HG03039 (cell line): Measurements from ENCODE around the gene CHRNA5.

Source experiments
- ATAC-seq: cut with Tn5 transposase; IDR thresholded peaks from one replicate; pipeline ENCODE4 v1.9.1; 2021; ENCODE audit warnings: mild to moderate bottlenecking, moderate library complexity; ENCODE audit not compliant: unreplicated experiment

CHRNA5 gene

DNA sequence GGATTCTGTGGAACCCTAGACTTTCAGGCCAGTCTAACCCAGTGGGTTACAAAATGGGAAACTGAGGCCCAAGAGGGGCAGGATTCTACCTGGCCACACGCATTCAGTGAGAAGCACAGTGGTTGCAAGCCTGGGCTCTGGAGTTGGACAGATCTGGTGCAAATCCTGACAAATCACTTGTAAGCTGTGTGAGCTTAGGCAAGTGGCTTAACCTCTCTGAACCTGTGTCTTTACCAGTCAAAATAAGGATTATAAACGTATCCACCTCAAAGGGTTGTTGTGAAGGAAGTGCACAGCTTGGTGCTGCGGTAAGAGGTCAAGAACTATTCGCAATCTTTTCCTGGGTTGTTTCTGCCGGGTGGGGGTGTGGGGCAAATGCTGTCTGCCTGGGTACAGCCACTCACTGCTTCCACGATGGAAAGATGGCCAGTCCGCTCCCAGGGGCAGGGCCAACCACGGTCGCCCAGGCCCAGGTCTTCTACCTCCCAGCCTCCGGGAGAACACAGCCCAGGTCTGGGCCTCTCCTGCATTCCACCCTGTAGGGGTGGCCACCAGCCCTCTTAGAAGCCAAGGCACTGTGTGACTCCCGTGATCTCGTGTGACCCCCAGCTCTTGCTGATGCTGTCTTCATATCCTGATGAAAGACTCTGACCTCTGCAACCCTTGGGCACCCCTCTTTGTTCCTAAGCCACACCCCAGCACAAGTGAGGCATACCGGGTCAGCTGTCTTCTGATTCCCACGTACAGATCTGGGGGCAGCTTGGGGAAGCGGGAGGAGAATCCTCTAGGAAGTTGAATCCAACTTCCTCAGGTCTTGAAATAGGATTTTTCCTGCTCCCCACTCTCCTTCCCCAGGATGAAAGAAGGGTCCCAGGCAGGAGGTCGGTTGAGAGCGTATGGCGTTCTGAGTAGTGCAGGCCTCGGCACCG lies 54.0 kb downstream of the CHRNA5 start:
- no peak for ATAC-seq

GRCh38 chr15:78620021-78620526 lies 54.8 kb downstream of the CHRNA5 start:
- no peak for ATAC-seq

DNA sequence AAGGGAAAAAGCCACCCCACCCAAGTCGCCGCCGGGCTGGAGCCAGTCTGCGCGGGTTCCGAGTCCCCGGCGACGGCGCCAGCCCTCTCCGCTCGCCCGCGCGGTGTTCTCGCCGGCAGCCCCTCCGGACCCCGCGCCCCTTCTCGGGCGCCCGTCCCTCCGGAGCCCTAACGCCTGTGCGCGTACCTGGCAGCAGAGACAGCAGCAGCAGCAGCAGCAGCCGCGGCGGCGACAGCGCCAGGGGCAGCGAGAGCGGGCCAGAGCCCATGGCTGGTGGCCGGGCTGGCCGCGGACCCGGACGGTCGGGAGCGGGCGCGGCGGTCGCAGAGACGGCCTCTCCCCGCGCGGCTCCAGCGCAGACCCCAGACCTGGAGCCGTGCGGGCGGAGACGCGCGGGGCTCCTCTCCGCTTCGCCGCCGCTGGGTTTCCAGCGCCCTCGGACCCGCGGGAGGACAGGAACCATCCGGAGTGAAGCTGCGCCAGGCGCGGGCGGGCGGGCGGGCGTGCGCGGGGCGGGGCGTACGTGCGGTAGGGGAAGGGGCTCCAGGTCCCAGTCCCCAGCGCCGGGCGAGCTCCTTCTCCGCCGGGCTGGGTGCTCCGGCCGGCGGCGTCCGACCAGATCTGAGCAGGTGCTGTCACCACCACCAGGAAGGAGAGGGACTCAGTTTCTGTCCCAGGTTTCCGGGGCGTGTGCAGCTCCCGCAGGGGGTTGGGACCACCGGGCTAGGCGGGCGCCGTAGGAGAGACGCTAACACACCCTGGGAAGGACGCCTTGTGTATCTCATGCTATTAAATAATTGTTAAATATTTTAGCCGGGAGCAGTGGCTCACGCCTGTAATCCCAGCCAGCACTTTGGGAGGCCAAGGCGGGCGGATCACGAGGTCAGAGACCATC lies 55.5 kb downstream of the CHRNA5 start, which contains the start of gene CHRNA3:
CHRNA3 (minus strand) TSS at position 470 of the 895 bp plus-strand sequence; CDS start at position 268, 202 bp downstream.
- no peak for ATAC-seq

DNA sequence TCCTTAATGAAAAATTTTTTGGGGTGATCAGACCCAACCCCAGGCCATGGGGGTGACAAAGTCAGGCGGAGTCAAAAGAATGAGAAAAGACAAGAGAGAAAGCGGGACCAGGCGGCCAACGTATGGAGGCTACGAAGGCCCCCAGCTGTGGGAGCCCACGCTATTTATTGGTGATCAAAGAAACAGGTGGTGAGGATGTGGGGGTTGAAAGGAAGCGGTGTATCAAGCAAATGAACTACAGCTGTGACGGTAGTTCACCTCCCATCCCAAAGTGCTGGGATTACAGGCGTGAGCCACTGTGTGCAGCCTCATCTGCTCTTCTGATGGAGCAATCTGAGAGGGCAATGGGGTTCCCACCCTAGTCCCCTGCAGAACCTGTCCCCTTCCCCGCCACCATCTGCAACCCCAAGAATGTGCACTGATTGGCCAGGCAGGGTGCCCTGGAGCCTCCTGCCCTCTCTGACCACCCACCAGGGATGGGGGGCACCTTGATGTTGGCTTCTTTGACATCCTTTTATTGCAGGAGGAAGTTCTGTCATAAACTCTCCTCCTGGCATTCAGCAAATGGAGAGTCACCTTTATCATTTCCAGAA lies 56.6 kb downstream of the CHRNA5 start:
- ATAC-seq = no peak

DNA sequence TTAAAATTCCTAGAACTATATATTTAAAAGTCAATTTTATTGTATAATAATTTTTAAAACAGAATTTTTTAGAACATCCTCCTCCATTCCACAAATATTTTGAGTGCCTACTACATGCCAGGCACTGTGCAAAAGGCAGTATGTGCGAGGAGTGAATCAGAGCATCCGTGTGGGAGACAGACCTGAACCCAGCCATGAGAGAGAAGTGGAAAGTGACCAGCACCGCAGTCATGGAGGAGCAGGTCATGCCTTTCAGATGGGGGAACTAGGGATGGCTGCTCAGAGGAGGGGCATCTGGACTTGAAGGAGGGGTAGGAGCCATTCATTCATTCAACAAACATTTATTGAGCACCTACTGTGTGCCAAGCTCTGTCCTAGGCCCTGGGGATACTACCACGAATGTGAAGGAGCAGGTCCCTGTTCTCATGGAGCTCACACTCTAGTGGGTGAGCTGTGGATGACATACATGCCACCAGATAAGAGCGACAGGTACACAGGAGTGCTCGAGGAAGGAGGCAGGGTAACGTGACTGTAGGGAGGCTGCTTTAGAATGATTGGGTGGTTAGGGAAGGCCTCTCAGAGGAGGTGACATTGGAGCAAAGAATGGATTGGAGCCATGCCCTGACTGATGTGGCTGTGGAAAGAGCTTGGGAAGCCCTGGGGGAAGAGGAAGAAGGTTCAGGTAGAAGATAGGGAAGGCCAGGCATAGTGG lies 58.6 kb downstream of the CHRNA5 start:
- no peak for ATAC-seq

DNA sequence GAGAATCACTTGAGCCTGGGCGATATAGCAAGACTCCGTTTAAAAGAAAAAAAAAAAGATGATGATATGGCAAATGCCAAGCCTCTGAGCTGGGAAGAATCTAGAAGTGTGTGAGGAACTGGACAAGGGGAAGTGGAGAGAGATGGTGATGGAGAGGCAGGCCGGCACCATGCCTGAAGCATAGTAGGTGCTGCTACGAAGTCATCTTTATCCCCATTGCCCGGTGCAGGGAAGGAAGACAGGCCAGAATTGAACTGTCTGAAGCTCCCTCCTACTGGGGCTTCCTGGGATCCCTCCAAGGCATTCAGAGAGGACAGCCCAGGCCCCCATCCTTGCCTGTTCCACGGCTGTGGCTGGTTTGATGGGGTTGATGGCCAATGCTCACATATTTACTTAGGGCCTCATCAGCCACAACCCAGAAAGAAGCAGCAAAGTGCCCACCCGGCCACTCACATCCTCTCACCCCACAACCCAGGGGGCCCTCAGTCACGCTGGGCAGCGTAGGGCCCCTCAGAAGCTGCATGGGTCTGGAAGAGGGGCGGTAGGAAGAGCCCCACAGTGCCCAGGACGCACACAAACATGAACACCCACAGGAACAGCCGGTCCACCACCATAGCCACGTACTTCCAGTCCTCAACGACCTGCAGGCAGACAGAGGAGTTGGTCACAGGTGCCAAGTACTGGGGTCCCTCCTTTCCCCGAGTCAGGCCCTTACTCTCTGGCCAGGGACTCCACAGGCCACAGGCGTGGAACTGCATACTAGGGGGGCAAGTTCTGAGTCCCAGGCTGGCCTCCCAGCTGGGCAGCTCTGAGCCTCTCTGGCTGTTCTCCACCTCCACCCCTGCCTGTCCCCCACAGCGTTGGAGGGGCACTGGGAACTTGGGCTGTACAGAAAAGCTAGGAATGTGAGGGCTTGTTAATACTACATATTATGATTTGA lies 59.6 kb downstream of the CHRNA5 start:
- no peak for ATAC-seq

DNA sequence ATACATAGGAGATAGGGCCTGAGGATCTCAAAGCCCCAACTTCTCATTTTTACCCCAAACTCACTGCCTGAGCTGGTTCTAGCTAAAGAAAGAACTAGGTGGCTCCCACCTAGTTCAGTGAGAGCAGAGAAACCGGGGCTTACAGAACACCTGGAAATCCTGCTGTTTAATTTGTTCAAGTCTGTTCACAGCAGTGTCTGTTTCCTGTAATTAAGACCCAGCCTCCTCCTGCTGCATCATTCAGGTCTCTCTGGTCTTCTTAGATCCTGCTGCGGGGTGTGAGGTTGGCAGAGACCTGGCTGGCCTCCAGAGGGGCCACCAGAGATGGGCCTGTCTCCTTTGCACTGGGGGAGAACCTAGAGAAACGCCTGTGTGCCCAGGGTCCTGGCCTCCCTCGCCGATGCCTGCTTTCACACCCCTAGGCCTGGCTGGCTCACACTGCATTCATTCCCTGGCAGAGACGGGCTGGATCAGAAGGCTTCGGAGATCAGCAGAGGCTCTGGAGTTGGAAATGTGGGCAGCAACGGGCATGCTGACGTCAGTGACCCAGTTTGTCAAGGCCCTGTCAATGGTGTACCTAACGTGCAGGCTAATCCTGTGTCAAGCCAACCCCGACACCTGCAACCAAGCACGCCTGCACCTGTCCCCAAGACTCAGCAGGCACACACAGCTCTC lies 60.4 kb downstream of the CHRNA5 start:
- ATAC-seq = no peak

GRCh38 chr15:78626381-78626995 lies 61.2 kb downstream of the CHRNA5 start:
- no peak for ATAC-seq

- ATAC-seq = no peak
These were observed 62.0 kb downstream of the CHRNA5 start for GRCh38 chr15:78627348-78627747.

DNA sequence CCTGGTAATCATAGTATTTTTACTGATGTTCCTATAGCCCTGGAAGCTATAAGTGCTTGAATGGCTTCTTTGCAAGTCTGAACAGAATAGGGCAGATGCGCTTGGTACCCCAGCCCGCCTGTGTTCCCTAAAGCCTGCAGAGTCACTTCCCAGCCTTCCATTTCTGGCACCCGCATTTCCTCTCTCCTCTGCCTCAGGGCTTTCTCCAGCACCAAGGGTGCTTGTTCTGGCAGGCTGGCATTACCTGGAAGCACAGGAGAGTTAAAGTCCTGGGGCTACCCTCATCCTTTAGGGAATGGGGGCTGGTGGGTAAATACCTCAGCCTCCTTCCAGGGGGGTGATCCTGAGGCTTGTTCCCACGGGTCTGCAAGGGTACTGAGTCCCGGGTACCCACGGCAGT lies 62.9 kb downstream of the CHRNA5 start:
- ATAC-seq = no peak

DNA sequence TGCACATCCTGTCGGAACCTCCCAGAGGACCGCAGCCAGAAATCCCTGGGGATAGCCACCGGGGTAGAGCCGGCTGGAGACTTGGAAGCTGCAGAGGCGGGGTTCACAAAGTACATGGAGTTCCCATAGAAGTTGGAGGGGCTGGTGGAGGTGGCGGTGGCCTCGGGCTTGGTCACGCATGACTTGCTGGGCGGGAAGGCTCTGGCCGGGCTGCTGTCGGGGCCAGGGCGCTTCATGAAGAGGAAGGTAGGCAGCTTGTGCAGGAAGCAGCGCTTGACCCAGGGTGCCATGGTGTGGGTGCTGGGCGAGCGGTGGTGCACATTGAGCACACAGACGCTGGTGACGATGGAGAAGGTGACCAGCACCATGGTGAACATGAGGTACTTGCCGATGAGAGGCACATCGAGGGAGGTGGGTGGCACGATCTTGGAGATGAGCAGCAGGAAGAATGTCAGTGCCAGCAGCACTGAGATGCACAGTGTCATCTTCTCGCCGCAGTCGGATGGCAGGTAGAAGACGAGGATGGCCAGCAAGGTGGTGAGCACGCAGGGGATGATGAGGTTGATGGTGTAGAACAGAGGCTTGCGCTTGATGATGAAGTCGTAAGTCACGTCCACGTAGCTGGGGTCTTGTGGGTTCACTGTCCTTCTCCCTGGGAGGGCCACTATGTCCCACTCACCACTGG lies 63.9 kb downstream of the CHRNA5 start:
- no peak for ATAC-seq

DNA sequence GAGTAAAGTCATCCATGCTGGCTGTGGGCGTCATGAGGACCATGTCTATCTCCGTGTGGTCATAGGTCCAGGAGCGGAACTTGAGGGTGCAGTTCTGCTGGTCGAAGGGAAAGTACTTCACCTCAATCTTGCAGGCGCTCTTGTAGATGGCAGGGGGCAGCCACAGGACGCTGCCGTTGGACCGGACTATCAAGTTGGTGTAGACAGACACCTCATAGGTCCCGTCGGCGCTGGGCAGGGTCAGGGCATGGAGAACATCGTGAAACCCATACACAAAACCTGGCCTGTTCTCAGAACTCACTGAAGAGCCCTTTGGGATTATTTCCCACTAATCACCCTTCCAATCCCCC lies 64.4 kb downstream of the CHRNA5 start:
- no peak for ATAC-seq

GRCh38 chr15:78630886-78631633 lies 65.7 kb downstream of the CHRNA5 start:
- ATAC-seq = no peak

DNA sequence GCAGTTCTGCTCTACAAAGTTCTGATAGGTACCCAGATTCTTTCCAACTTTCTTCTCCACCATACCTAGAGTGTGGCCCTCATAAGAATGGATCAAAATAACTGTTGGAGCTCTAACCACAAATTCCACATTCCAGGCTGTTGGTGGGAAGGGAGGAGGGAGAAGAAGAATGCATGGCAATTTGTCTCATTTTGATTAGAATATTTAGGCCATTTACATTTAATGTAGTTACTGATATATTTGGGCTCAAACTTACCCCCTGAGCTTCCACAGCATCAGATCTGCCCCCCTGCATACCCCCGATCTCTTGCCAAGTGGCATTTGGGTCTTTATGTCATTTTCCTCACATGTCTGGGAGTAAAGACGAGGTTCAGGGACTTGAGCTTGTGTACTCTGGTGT lies 68.0 kb downstream of the CHRNA5 start:
- ATAC-seq = no peak

DNA sequence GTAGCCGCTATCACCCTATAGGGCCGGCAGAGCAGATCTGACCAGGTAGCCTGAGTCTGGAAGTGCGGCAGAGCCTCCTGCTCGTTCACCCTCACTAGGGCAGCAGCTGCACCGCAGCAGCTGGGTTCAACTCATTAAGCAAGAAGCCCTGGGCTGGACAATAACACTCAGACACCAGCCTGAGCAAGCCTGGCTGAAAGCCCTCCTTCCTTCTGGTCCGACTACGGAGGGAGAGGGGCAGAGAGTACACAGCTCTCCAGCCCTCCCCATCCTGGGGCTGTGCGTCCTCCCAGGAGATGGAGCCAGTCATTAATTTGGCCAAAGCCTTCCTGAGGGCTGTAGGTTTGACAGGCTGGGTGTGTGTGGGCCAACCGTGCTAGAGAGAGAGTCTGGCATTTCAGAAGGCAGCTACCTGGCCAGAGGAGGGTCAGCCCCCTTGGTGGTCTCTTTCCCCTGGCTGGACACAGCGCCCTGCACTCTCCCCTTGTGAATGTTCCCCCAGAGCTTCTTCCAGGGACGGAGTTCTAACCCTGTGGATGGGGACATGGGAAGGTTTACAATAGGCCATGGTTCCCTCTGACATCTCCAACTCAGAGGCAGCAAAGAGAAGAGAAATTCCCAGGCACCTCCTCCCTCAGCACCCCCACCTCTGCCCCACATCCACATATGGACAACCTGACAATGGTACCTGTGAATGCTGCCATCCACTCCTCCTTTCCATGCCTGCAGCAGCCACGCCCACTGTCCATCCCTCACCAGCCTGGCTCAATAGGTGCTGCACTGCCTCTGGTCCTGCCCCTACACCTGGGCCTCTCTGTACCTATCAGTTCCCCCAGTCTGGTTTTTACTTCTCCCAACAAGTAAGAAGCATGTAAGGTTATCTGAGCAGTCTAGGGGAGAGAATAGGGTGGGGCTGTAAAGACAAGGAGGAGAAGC lies 69.2 kb downstream of the CHRNA5 start:
- no peak for ATAC-seq

- no peak for ATAC-seq
These were observed 70.0 kb downstream of the CHRNA5 start for GRCh38 chr15:78635346-78635745.
